Iris pigment epithelial cell (primary cell): Measurements from ENCODE around the gene SLC66A3.
A peak's percentile ranks its signal among the peaks of the same experiment; 100 is the strongest.

Experiments
- DNase-seq: peaks from one replicate; pipeline ENCODE4 v3.0.0-alpha.2; 2011; ENCODE audit warnings: low read depth

The SLC66A3 gene

GRCh38 chr2:11155381-11156035 is at the start of gene SLC66A3:
Gene SLC66A3 (plus strand): TSS chr2:11155467. CDS start chr2:11155547, 80 bp downstream.
- peak; percentile 85 for DNase-seq

GRCh38 chr2:11109002-11109401 is 46.3 kb upstream of the SLC66A3 start:
- DNase-seq = no peak

GRCh38 chr2:11112870-11113428 is 42.3 kb upstream of the SLC66A3 start:
- no peak for DNase-seq

GRCh38 chr2:11117776-11118175 is 37.5 kb upstream of the SLC66A3 start:
- DNase-seq = no peak

GRCh38 chr2:11118761-11119160 is 36.5 kb upstream of the SLC66A3 start:
- DNase-seq = no peak

GRCh38 chr2:11121099-11121822 is 34.0 kb upstream of the SLC66A3 start:
- peak; percentile 21 for DNase-seq

- DNase-seq = no peak
Observed at GRCh38 chr2:11121823-11122155, 33.5 kb upstream of the SLC66A3 start.

- DNase-seq = no peak
Observed at GRCh38 chr2:11122380-11122779, 32.9 kb upstream of the SLC66A3 start.

GRCh38 chr2:11123001-11123809 is 32.1 kb upstream of the SLC66A3 start:
- DNase-seq = no peak

- peak; percentile 43 for DNase-seq
Observed at GRCh38 chr2:11123856-11124759, 31.2 kb upstream of the SLC66A3 start.

- no peak for DNase-seq
Observed at GRCh38 chr2:11124760-11125068, 30.6 kb upstream of the SLC66A3 start.

- no peak for DNase-seq
Observed at GRCh38 chr2:11127761-11128160, 27.5 kb upstream of the SLC66A3 start.

GRCh38 chr2:11128243-11128951 is 26.9 kb upstream of the SLC66A3 start:
- peak; percentile 49 for DNase-seq

- DNase-seq = no peak
Observed at GRCh38 chr2:11129598-11130449, 25.4 kb upstream of the SLC66A3 start.

GRCh38 chr2:11131166-11131920 is 23.9 kb upstream of the SLC66A3 start:
- no peak for DNase-seq

GRCh38 chr2:11132036-11132671 is 23.1 kb upstream of the SLC66A3 start:
- no peak for DNase-seq

GRCh38 chr2:11133238-11133935 is 21.9 kb upstream of the SLC66A3 start:
- DNase-seq = peak; percentile 28

- DNase-seq = no peak
Observed at GRCh38 chr2:11133936-11134320, 21.3 kb upstream of the SLC66A3 start.
